IMR-90 (cell line): ENCODE data around the gene IFNK. TPM values are rescaled to one million over a fixed set of nuclear protein-coding genes. Genes with fewer than 3 reads are reported as not detected.

Experiments
- ATAC-seq: fragments of 200-7000 bp; cut with Tn5 transposase; 2 replicates; pipeline ENCODE4 v1.9.1; 2020; ENCODE audit warnings: low read depth, mild to moderate bottlenecking, moderate library complexity
- BruUV-seq: library from RNA; stranded (reverse); fragments of 400-500 nt; replicated peaks from 2 replicates; lab custom pipeline; 2021; lab: Mats Ljungman, UMichigan
- CTCF ChIA-PET: fragments of 300-600 bp; formaldehyde crosslinking; extraction: SDS; loops from one replicate; lab custom pipeline; 2021; ENCODE audit warnings: antibody characterized with exemption; lab: Yijun Ruan, JAX
- POLR2A ChIA-PET: fragments of 300-600 bp; sonication (Branson Sonifier 250); formaldehyde crosslinking; loops from one replicate; lab custom pipeline; 2022; ENCODE audit warnings: antibody characterized with exemption; ENCODE audit not compliant: unreplicated experiment; lab: Charles Lee
- DNase-seq: peaks from one replicate; pipeline ENCODE4 v3.0.0; 2013
- H2AFZ ChIP-seq: replicated peaks from 2 replicates; pipeline ENCODE3; 2013; ENCODE audit warnings: low read length, mild to moderate bottlenecking; ENCODE audit not compliant: poor library complexity
- H2AK5ac ChIP-seq: 2 replicates; pipeline ENCODE4 v1.6.1; 2013; ENCODE audit warnings: low read depth, low read length, inconsistent platforms
- H2AK9ac ChIP-seq: replicated peaks from 2 replicates; pipeline ENCODE3; 2013; ENCODE audit warnings: mild to moderate bottlenecking, low read depth, low read length, moderate library complexity; ENCODE audit not compliant: poor library complexity
- H2BK120ac ChIP-seq: 2 replicates; pipeline ENCODE4 v1.6.1; 2013; ENCODE audit warnings: low read depth, low read length, inconsistent platforms
- H2BK15ac ChIP-seq: 3 replicates; pipeline ENCODE4 v1.6.1; 2013; ENCODE audit warnings: low read depth, low read length, inconsistent platforms
- H2BK20ac ChIP-seq: 2 replicates; pipeline ENCODE4 v1.6.1; 2013; ENCODE audit warnings: low read depth, mild to moderate bottlenecking, inconsistent platforms, low read length, moderate library complexity
- H2BK5ac ChIP-seq: 2 replicates; pipeline ENCODE4 v1.6.1; 2013; ENCODE audit warnings: mild to moderate bottlenecking, low read depth, low read length, inconsistent platforms; ENCODE audit not compliant: poor library complexity, severe bottlenecking
- H3K14ac ChIP-seq: replicated peaks from 2 replicates; pipeline ENCODE4 v1.6.1; 2013; ENCODE audit warnings: low read depth, low read length, inconsistent platforms
- H3K18ac ChIP-seq: 2 replicates; pipeline ENCODE4 v1.6.1; 2013; ENCODE audit warnings: low read depth, low read length, control low read depth
- H3K23ac ChIP-seq: 2 replicates; pipeline ENCODE4 v1.6.1; 2013; ENCODE audit warnings: low read depth, low read length, inconsistent platforms
- H3K27ac ChIP-seq: 2 replicates; pipeline ENCODE4 v1.5.1; 2013; ENCODE audit warnings: mild to moderate bottlenecking, control low read depth, low read length; ENCODE audit not compliant: insufficient read depth
- H3K27me3 ChIP-seq: 2 replicates; pipeline ENCODE4 v1.6.1; 2013; ENCODE audit warnings: low read length; ENCODE audit not compliant: control insufficient read depth, insufficient read depth
- H3K36me3 ChIP-seq: 2 replicates; pipeline ENCODE4 v1.6.1; 2013; ENCODE audit warnings: low read length, mixed read lengths; ENCODE audit not compliant: control insufficient read depth, insufficient read depth
- H3K4ac ChIP-seq: 2 replicates; pipeline ENCODE4 v1.6.1; 2013; ENCODE audit warnings: low read depth, low read length, inconsistent platforms
- H3K4me1 ChIP-seq: 2 replicates; pipeline ENCODE4 v1.6.1; 2013; ENCODE audit warnings: low read length, mixed read lengths; ENCODE audit not compliant: control insufficient read depth, insufficient read depth
- H3K4me2 ChIP-seq: 2 replicates; pipeline ENCODE4 v1.6.1; 2013; ENCODE audit warnings: low read depth, mild to moderate bottlenecking, control low read depth, low read length, moderate library complexity
- H3K4me3 ChIP-seq: 2 replicates; pipeline ENCODE4 v1.5.1; 2013; ENCODE audit warnings: low read depth, mild to moderate bottlenecking, control low read depth, low read length, moderate library complexity; ENCODE audit not compliant: insufficient read depth
- H3K56ac ChIP-seq: 2 replicates; pipeline ENCODE4 v1.6.1; 2013; ENCODE audit warnings: low read length, inconsistent platforms; ENCODE audit not compliant: insufficient read depth; ENCODE audit errors: extremely low read depth
- H3K79me1 ChIP-seq, 2 experiments: 2 replicates each; pipeline ENCODE4 v1.6.1; 2013; ENCODE audit warnings: low read length in 2 of 2, inconsistent platforms in 1 of 2, low read depth in 1 of 2
- H3K9ac ChIP-seq: 2 replicates; pipeline ENCODE4 v1.6.1; 2013; ENCODE audit warnings: low read depth, low read length, control low read depth
- H3K9me1 ChIP-seq: 2 replicates; pipeline ENCODE4 v1.6.1; 2013; ENCODE audit warnings: low read length, inconsistent platforms; ENCODE audit not compliant: insufficient read depth
- H3K9me3 ChIP-seq: 2 replicates; pipeline ENCODE4 v1.6.1; 2013; ENCODE audit warnings: low read length; ENCODE audit not compliant: control insufficient read depth, insufficient read depth
- H4K20me1 ChIP-seq: 2 replicates; pipeline ENCODE4 v1.6.1; 2013; ENCODE audit warnings: low read length, inconsistent platforms; ENCODE audit not compliant: insufficient read depth
- H4K5ac ChIP-seq: 2 replicates; pipeline ENCODE4 v1.6.1; 2013; ENCODE audit warnings: mild to moderate bottlenecking, low read depth, low read length, control low read depth
- H4K8ac ChIP-seq, 2 experiments: 2 replicates each; pipeline ENCODE4 v1.6.1; 2013; ENCODE audit warnings: low read depth in 2 of 2, low read length in 2 of 2, control low read depth in 1 of 2, inconsistent platforms in 1 of 2
- H4K91ac ChIP-seq: 2 replicates; pipeline ENCODE4 v1.6.1; 2013; ENCODE audit warnings: low read depth, low read length, inconsistent platforms; ENCODE audit not compliant: insufficient read depth
- BHLHE40 ChIP-seq: fragments of 150-350 bp; IDR thresholded peaks from 2 replicates; pipeline ENCODE4 v1.6.1; 2016; ENCODE audit warnings: mild to moderate bottlenecking, low read depth, low read length
- CEBPB ChIP-seq: IDR thresholded peaks from 2 replicates; pipeline ENCODE4 v1.6.1; 2012; ENCODE audit warnings: low read depth, low read length, improper control_type of control experiment
- CHD1 ChIP-seq: IDR thresholded peaks from 2 replicates; pipeline ENCODE4 v1.6.1; 2012; ENCODE audit warnings: low read depth, low read length, improper control_type of control experiment
- CTCF ChIP-seq: conservative IDR thresholded peaks from 2 replicates; pipeline ENCODE4 v1.5.1; 2012; ENCODE audit warnings: mild to moderate bottlenecking, low read depth, low read length, improper control_type of control experiment
- ELK1 ChIP-seq: fragments of 150-350 bp; IDR thresholded peaks from 2 replicates; pipeline ENCODE4 v1.6.1; 2016; ENCODE audit warnings: low read depth, mild to moderate bottlenecking, low read length, moderate library complexity, borderline replicate concordance
- FOS ChIP-seq: fragments of 150-350 bp; IDR thresholded peaks from 2 replicates; pipeline ENCODE4 v1.6.1; 2016; ENCODE audit warnings: low read depth, low read length
- MAFK ChIP-seq: IDR thresholded peaks from 2 replicates; pipeline ENCODE4 v1.6.1; 2012; ENCODE audit warnings: low read depth, low read length, improper control_type of control experiment
- MAZ ChIP-seq: IDR thresholded peaks from 2 replicates; pipeline ENCODE4 v1.6.1; 2012; ENCODE audit warnings: low read depth, mild to moderate bottlenecking, low read length, improper control_type of control experiment, moderate library complexity, borderline replicate concordance
- MXI1 ChIP-seq: IDR thresholded peaks from 2 replicates; pipeline ENCODE4 v1.6.1; 2012; ENCODE audit warnings: low read depth, mild to moderate bottlenecking, low read length, moderate library complexity, borderline replicate concordance
- NFE2L2 ChIP-seq: fragments of 150-350 bp; IDR thresholded peaks from 2 replicates; pipeline ENCODE4 v1.6.1; 2016; ENCODE audit warnings: low read depth, mild to moderate bottlenecking, low read length
- POLR2A ChIP-seq: IDR thresholded peaks from 2 replicates; pipeline ENCODE4 v1.6.1; 2012; ENCODE audit warnings: mild to moderate bottlenecking, low read depth, low read length
- RAD21 ChIP-seq: IDR thresholded peaks from 2 replicates; pipeline ENCODE4 v1.6.1; 2012; ENCODE audit warnings: low read length, improper control_type of control experiment
- RCOR1 ChIP-seq: IDR thresholded peaks from 2 replicates; pipeline ENCODE4 v1.6.1; 2012; ENCODE audit warnings: mild to moderate bottlenecking, low read length, improper control_type of control experiment; ENCODE audit not compliant: insufficient replicate concordance
- RFX5 ChIP-seq: IDR thresholded peaks from 2 replicates; pipeline ENCODE4 v1.8.0; 2012; ENCODE audit warnings: low read depth, mild to moderate bottlenecking, low read length, moderate library complexity
- SMC3 ChIP-seq: fragments of 150-350 bp; IDR thresholded peaks from 2 replicates; pipeline ENCODE4 v1.6.1; 2016; ENCODE audit warnings: low read depth, mild to moderate bottlenecking, antibody characterized with exemption, low read length, moderate library complexity
- USF2 ChIP-seq: fragments of 150-350 bp; IDR thresholded peaks from 2 replicates; pipeline ENCODE4 v1.6.1; 2017; ENCODE audit warnings: mild to moderate bottlenecking, antibody characterized with exemption, low read length, low read depth
- WGBS, 2 experiments: methylation state at CpG; one replicate each; pipeline versions ENCODE4 v1.1.5 to v1.1.7; 2013; ENCODE audit warnings: missing lambda C conversion rate in 2 of 2; ENCODE audit not compliant: insufficient read length in 1 of 2; ENCODE audit errors: extremely low coverage in 2 of 2; 5-methylcytosine and 5-hydroxymethylcytosine counted together
- dilution Hi-C: fragments of 300-500 bp; cut with HindIII; formaldehyde crosslinking; loops from one replicate; pipeline ENCODE4 v1.14.3; 2018; ENCODE audit warnings: low sequenced_read_pairs; ENCODE audit not compliant: unreplicated experiment
- in situ Hi-C: fragments of 300-500 bp; cut with MboI; formaldehyde crosslinking; loops from 3 replicates; pipeline ENCODE4 v1.14.3; 2019; ENCODE audit warnings: low sequenced_read_pairs, inconsistent platforms, mixed read lengths
- intact Hi-C: fragments of 100-400 bp; cut with micrococcal nuclease; formaldehyde crosslinking; loops from 2 replicates; pipeline ENCODE4 v1.10.0; 2022
- polyA plus RNA-seq, 3 experiments: library from polyadenylated mRNA; depleted of rRNA; stranded (reverse); fragments of >200 nt; gene quantifications; 2 replicates each; pipeline ENCODE4 v1.2.3, GENCODE V29; 2012; ENCODE audit warnings: low replicate concordance in 1 of 3
- total RNA-seq: library from RNA; depleted of rRNA; stranded (reverse); fragments of >200 nt; gene quantifications from 2 replicates; pipeline ENCODE4 v1.2.3, GENCODE V29; 2012

Gene IFNK
- total and polyA plus RNA-seq, 2 of the 4 experiments (the other 2 are of a cell fraction): not detected

GRCh38 chr9:27535701-27536118, 11.6 kb downstream of the IFNK start:
- Histone ChIP-seq H2AK9ac (no peak overlapping the region), H3K23ac (no peak overlapping the region), H3K18ac (no peak overlapping the region), H3K36me3 (no peaks in the 10 kb centered on the region), H3K27ac (no peak overlapping the region), H3K4me1 (peaks cover 7% of the 10 kb centered on the region), H3K56ac (no peak overlapping the region), H2BK15ac (no peak overlapping the region), H3K9me3 (no peaks in the 10 kb centered on the region), H4K91ac (no peak overlapping the region), H3K9me1 (peaks cover 3% of the 10 kb centered on the region; the same call in 1 of the 2 replicates), H3K14ac (no peak overlapping the region), H4K8ac (no peak overlapping the region), H4K5ac (no peak overlapping the region), H3K4ac (no peak overlapping the region), H2AK5ac (no peak overlapping the region), H3K27me3 (peaks cover 3% of the 10 kb centered on the region), H3K4me2 (no peak overlapping the region), H3K4me3 (no peak overlapping the region), H2AFZ (no peak overlapping the region), H2BK5ac (no peak overlapping the region), H3K79me1 (no peaks in the 10 kb centered on the region), H4K20me1 (no peaks in the 10 kb centered on the region), H3K9ac (no peak overlapping the region), H2BK20ac (no peak overlapping the region), H2BK120ac (no peak overlapping the region)
- in situ Hi-C loops (no loop called here), dilution Hi-C loops (no loop called here), intact Hi-C loops (no loop called here)
- CTCF ChIA-PET: no interaction called here
- ATAC-seq: no peak
- no peak for DNase-seq
- no CpG with 5 or more reads among the region's 3 CpGs for WGBS, 2 experiments
- POLR2A ChIA-PET: no interaction called here
- no TSS peak for BruUV-seq
- no peak for TF ChIP-seq MAZ
- TF ChIP-seq RFX5: no peak
- TF ChIP-seq MAFK: no peak
- no peak for TF ChIP-seq POLR2A
- no peak for TF ChIP-seq RCOR1
- TF ChIP-seq BHLHE40: no peak
- no peak for TF ChIP-seq FOS
- no peak for TF ChIP-seq CHD1
- no peak for TF ChIP-seq CTCF
- no peak for TF ChIP-seq ELK1
- no peak for TF ChIP-seq SMC3
- no peak for TF ChIP-seq NFE2L2
- no peak for TF ChIP-seq CEBPB
- TF ChIP-seq RAD21: no peak
- no peak for TF ChIP-seq USF2
- TF ChIP-seq MXI1: no peak
